BE2C (cell line): Measurements from ENCODE around the gene COG3.
"Not testable (repeated sequence)": the region's sequence is repeated elsewhere in the genome, so short reads cannot be mapped to it uniquely, and the experiment has no call there.

Experiments used
- DNase-seq: peaks from one replicate; pipeline ENCODE4 v3.0.0-alpha.2; 2020
- H3K27me3 ChIP-seq: fragments of 250-450 bp; sonication (Bioruptor Pico); 2 replicates; pipeline ENCODE4 v1.5.1; 2020; ENCODE audit warnings: mild to moderate bottlenecking
- H3K36me3 ChIP-seq: fragments of 250-450 bp; sonication (Bioruptor Pico); 2 replicates; pipeline ENCODE4 v1.5.1; 2020; ENCODE audit warnings: mild to moderate bottlenecking
- H3K4me1 ChIP-seq: fragments of 250-450 bp; sonication (Bioruptor Pico); 2 replicates; pipeline ENCODE4 v1.5.1; 2020
- H3K4me3 ChIP-seq: 2 replicates; pipeline ENCODE4 v1.5.1; 2011; ENCODE audit warnings: low read depth, low read length
- H3K9me3 ChIP-seq: fragments of 250-450 bp; sonication (Bioruptor Pico); 2 replicates; pipeline ENCODE4 v1.5.1; 2020
- CTCF ChIP-seq: IDR thresholded peaks from 2 replicates; pipeline ENCODE4 v1.5.1; 2012; ENCODE audit warnings: mild to moderate bottlenecking, low read depth, low read length

Gene COG3

GRCh38 chr13:45419945-45420344 lies 44.8 kb upstream of the COG3 start:
- TF ChIP-seq CTCF: no peak
- no peaks in the 10 kb centered on the region for H3K36me3 ChIP-seq
- no peaks in the 10 kb centered on the region for H3K4me1 ChIP-seq
- H3K27me3 ChIP-seq: no peaks in the 10 kb centered on the region
- no peak for DNase-seq
- H3K4me3 ChIP-seq: no peak overlapping the region
- no peaks in the 10 kb centered on the region for H3K9me3 ChIP-seq

- Histone ChIP-seq H3K9me3 (no peaks in the 10 kb centered on the region), H3K4me1 (no peaks in the 10 kb centered on the region), H3K4me3 (no peak overlapping the region), H3K27me3 (no peaks in the 10 kb centered on the region), H3K36me3 (no peaks in the 10 kb centered on the region)
- TF ChIP-seq CTCF: no peak
- DNase-seq: no peak
These were observed 41.9 kb upstream of the COG3 start for GRCh38 chr13:45422731-45423292.

GRCh38 chr13:45426056-45426841 lies 38.5 kb upstream of the COG3 start:
- DNase-seq, H3K9me3 ChIP-seq, H3K4me1 ChIP-seq: not testable (repeated sequence)

GRCh38 chr13:45432737-45433380 lies 31.9 kb upstream of the COG3 start:
- Histone ChIP-seq H3K4me1 (no peaks in the 10 kb centered on the region), H3K9me3 (no peaks in the 10 kb centered on the region), H3K4me3 (no peak overlapping the region), H3K27me3 (no peaks in the 10 kb centered on the region), H3K36me3 (no peaks in the 10 kb centered on the region)
- DNase-seq: no peak
- no peak for TF ChIP-seq CTCF

More at GRCh38 chr13:45426056-45426841, 38.5 kb upstream of the COG3 start:
- not testable (repeated sequence) for H3K36me3 ChIP-seq, H3K4me3 ChIP-seq, H3K27me3 ChIP-seq

- DNase-seq: no peak
- Histone ChIP-seq H3K4me3 (no peak overlapping the region), H3K4me1 (no peaks in the 10 kb centered on the region), H3K36me3 (no peaks in the 10 kb centered on the region), H3K27me3 (no peaks in the 10 kb centered on the region), H3K9me3 (no peaks in the 10 kb centered on the region)
- no peak for TF ChIP-seq CTCF
These were observed 31.4 kb upstream of the COG3 start for GRCh38 chr13:45433381-45433790.

GRCh38 chr13:45434556-45435371 lies 30.0 kb upstream of the COG3 start:
- no peaks in the 10 kb centered on the region for H3K27me3 ChIP-seq
- no peaks in the 10 kb centered on the region for H3K4me1 ChIP-seq
- DNase-seq: no peak
- H3K9me3 ChIP-seq: no peaks in the 10 kb centered on the region
- H3K36me3 ChIP-seq: no peaks in the 10 kb centered on the region
- no peak for TF ChIP-seq CTCF
- no peak overlapping the region for H3K4me3 ChIP-seq
